Spleen (tissue), 11 donors: ENCODE measurements around the gene AXDND1. TPM values are rescaled to one million over a fixed set of nuclear protein-coding genes. Genes with fewer than 3 reads are reported as not detected.

Source experiments
- DNase-seq: peaks from one replicate; pipeline ENCODE4 v3.0.0-alpha.2; 2020
- H3K27ac ChIP-seq, 8 donors: fragments of 200-600 bp; sonication (generic) in 7 of 8; 1 replicate in 4 of 8; 2 replicates in 4 of 8; pipeline versions ENCODE4 v1.5.0 to v1.8.0; 2016 to 2021; ENCODE audit warnings: inconsistent platforms in 4 of 8, mild to moderate bottlenecking in 4 of 8, moderate library complexity in 1 of 8
- H3K27me3 ChIP-seq, 7 donors: fragments of 200-600 bp; sonication (generic) in 6 of 7; replicated peaks in 1 of 7; 1 replicate in 4 of 7; 2 replicates in 3 of 7; pipeline versions ENCODE4 v1.5.0 to v1.8.0; 2016 to 2021; ENCODE audit warnings: inconsistent platforms in 3 of 7, mild to moderate bottlenecking in 1 of 7
- H3K36me3 ChIP-seq, 6 donors: fragments of 200-600 bp; sonication (generic) in 5 of 6; 1 replicate in 4 of 6; 2 replicates in 2 of 6; pipeline versions ENCODE4 v1.5.0 to v1.8.0; 2016 to 2021; ENCODE audit warnings: inconsistent platforms in 2 of 6
- H3K4me1 ChIP-seq, 6 donors: fragments of 200-600 bp; sonication (generic) in 5 of 6; 1 replicate in 3 of 6; 2 replicates in 3 of 6; pipeline versions ENCODE4 v1.5.0 to v1.8.0; 2016 to 2021; ENCODE audit warnings: inconsistent platforms in 3 of 6
- H3K4me3 ChIP-seq, 8 donors: fragments of 200-600 bp; sonication (generic) in 7 of 8; 1 replicate in 4 of 8; 2 replicates in 4 of 8; pipeline versions ENCODE4 v1.5.0 to v1.8.0; 2016 to 2021; ENCODE audit warnings: inconsistent platforms in 4 of 8, mild to moderate bottlenecking in 4 of 8, moderate library complexity in 2 of 8
- H3K9me3 ChIP-seq, 8 donors: fragments of 200-600 bp; sonication (generic) in 7 of 8; 1 replicate in 4 of 8; 2 replicates in 4 of 8; pipeline versions ENCODE4 v1.5.0 to v1.8.0; 2016 to 2021; ENCODE audit warnings: inconsistent platforms in 4 of 8
- POLR2A ChIP-seq, 3 donors: fragments of 450-650 bp; IDR thresholded peaks; one replicate each; pipeline ENCODE4 v1.5.1; 2017; ENCODE audit warnings: antibody characterized with exemption in 3 of 3, mild to moderate bottlenecking in 1 of 3
- POLR2AphosphoS5 ChIP-seq, 3 donors: sonication (generic); formaldehyde crosslinking; IDR thresholded peaks; one replicate each; pipeline ENCODE4 v1.5.1; 2017; ENCODE audit warnings: antibody characterized with exemption in 3 of 3
- WGBS, 5 donors: extraction: QIAGEN DNeasy Blood & Tissue Kit in 3 of 5; methylation state at CpG; one replicate each; pipeline versions ENCODE4 v1.1.5 to v1.1.7; 2013 to 2018; 5-methylcytosine and 5-hydroxymethylcytosine counted together
- intact Hi-C: fragments of 100-400 bp; cut with DNase I; formaldehyde crosslinking; loops from one replicate; pipeline ENCODE4 v1.15.0; 2023; ENCODE audit warnings: low total_unique reads
- polyA plus RNA-seq, 3 donors: library from polyadenylated mRNA; stranded (reverse); fragments of 200-250 nt; gene quantifications; one replicate each; pipeline ENCODE4 v1.2.1, GENCODE V29; 2013
- total RNA-seq, 7 donors: library from RNA; depleted of rRNA in 3 of 7; stranded (reverse); fragments of >200 nt in 3 of 7; fragmentation: NEBNext Ultra II Directional in 4 of 7; extraction: Animal tissue kit (Norgen Biotek cat#: 25700) in 4 of 7; gene quantifications; one replicate each; pipeline versions ENCODE4 v1.1.0 to v1.2.1, GENCODE V29; 2016 to 2021
- TF ChIP-seq, protein P1 (sequence below), 11 experiments: fragments of 200-600 bp in 7 of 11; fragments of 450-650 bp in 4 of 11; sonication (generic) in 4 of 11; IDR thresholded peaks in 8 of 11; conservative IDR thresholded peaks in 3 of 11; 1 replicate in 7 of 11; 2 replicates in 4 of 11; pipeline versions ENCODE4 v1.4.0 to v1.8.0; 2016 to 2021; ENCODE audit warnings: antibody characterized with exemption in 11 of 11, inconsistent platforms in 4 of 11, mild to moderate bottlenecking in 1 of 11
- donor health status: healthy with polysubstance abuse.
- donor health status: DM: no; HTN: no; CAD: no; lungs with moderate emphysema.
- donor health status: DM: no; HTN: no; CAD: no.
- donor health status: Bipolar disorder and iron deficiency.
- donor health status: healthy.
- donor health status: DM: no; HTN: no; CAD: no.
- donor health status: DM: yes; HTN: yes; CAD: no.

Gene AXDND1
- total and polyA plus RNA-seq, 10 donors, result 0.19 to 0.66 (median 0.21) TPM; not detected in 6

DNA sequence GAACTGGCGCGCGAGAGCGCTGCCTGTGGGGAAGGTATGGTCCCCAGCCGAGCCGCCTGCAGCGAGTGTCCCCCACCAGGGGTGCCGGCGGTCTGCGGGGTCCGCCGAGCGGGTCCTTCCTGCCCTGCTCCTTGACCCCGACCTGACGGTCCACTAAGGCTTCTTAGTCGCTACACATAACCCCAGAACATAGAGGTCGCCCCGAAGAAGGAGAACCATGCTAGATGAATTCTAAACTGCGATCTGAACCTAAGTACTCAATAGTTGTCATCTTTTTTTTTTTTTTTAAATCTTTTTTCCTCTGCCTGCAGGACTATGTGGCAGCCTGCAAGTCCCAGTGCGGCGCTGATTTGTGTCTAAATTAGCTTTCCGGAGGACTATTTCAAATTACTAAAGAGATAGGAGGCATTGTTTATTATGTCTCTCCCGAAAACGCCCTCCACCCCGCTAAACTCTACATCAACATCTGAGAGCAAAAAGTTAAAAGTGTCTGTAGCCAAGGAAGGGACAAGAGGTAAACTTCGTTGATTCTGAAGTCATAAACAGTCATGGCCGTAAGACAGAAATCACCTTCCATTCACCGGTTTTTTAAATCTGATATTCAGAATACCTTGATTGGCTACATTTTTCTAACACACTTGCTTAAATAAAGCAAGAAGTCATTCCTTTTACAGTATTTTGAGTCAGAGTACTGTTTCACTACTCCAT, 476 bp downstream of the AXDND1 start:
- peaks cover 3 to 20% (median 12%) of the 10 kb centered on the region in 6 donors for H3K4me1 ChIP-seq
- H3K27ac ChIP-seq, result peak overlapping the region; percentile 76 to 98 (median 95)
- TF ChIP-seq POLR2A (IDR thresholded peaks at IDR 0.05), result no peak
- no peak for TF ChIP-seq POLR2AphosphoS5 (IDR thresholded peaks at IDR 0.05)
- TF ChIP-seq, protein P1, sequence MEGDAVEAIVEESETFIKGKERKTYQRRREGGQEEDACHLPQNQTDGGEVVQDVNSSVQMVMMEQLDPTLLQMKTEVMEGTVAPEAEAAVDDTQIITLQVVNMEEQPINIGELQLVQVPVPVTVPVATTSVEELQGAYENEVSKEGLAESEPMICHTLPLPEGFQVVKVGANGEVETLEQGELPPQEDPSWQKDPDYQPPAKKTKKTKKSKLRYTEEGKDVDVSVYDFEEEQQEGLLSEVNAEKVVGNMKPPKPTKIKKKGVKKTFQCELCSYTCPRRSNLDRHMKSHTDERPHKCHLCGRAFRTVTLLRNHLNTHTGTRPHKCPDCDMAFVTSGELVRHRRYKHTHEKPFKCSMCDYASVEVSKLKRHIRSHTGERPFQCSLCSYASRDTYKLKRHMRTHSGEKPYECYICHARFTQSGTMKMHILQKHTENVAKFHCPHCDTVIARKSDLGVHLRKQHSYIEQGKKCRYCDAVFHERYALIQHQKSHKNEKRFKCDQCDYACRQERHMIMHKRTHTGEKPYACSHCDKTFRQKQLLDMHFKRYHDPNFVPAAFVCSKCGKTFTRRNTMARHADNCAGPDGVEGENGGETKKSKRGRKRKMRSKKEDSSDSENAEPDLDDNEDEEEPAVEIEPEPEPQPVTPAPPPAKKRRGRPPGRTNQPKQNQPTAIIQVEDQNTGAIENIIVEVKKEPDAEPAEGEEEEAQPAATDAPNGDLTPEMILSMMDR (IDR thresholded peaks at IDR 0.05 in 8 of 11, conservative IDR thresholded peaks at IDR 0.05 in 3 of 11), result peak in 4 of 11 experiments; percentile 0 to 18 (median 6)
- WGBS, 5 donors, result 3 to 7% (median 3%) methylated on average over 24 to 28 of the region's 28 CpGs
- H3K4me3 ChIP-seq, result peak overlapping the region; percentile 22 to 91 (median 74)
- intact Hi-C loops, result loop anchor here (2.0 to 5.0 kb wide), 2 partner anchors 74 to 283 kb away; partner anchors contain the start of genes SOAT1 and TOR3A
- no peaks in the 10 kb centered on the region for H3K27me3 ChIP-seq
- H3K36me3 ChIP-seq, result no peaks in the 10 kb centered on the region
- no peaks in the 10 kb centered on the region for H3K9me3 ChIP-seq
- no peak for DNase-seq

DNA sequence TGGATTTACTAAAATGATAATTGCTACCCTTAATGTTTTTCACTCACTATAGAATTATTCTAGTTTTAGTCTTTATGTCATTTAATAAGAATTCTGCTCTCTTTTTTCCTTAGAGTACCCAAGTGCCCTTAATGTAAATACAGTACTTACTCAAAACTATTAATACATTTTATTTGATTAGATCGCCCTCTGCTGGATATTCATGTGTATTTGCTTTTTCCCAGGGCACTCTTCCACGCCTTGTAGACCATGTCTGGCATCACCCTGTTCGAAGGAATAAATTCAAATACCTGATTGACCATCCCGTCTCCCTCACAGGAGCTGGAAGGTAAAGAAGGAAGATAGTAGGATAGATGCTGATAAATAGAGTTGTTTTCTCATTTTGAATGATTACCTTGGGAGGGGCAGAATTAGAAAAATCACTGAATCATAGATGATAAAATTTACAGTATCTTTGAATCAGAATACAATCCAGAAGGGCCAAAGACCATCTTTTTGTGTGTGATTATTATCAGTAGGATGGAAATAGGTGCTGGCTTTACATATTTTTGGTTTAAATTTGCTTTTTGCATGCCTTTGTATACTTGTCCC, 4.1 kb downstream of the AXDND1 start:
- no peak for DNase-seq
- 4 to 14% (median 5%) methylated on average over 4 of the region's 4 CpGs for WGBS, 5 donors
- intact Hi-C loops, result loop anchor here (5.0 to 10.0 kb wide), 3 partner anchors 78 to 835 kb away; partner anchors contain the start of gene SOAT1
- Histone ChIP-seq H3K27me3 (no peaks in the 10 kb centered on the region), H3K36me3 (no peaks in the 10 kb centered on the region), H3K27ac (no peak overlapping the region), H3K4me1 (peaks cover 3 to 18% (median 11%) of the 10 kb centered on the region in 6 donors), H3K4me3 (no peak overlapping the region), H3K9me3 (no peaks in the 10 kb centered on the region)
- TF ChIP-seq, protein P1 (IDR thresholded peaks at IDR 0.05 in 8 of 11, conservative IDR thresholded peaks at IDR 0.05 in 3 of 11), result peak; percentile 62 to 93 (median 79)
- TF ChIP-seq POLR2A (IDR thresholded peaks at IDR 0.05) (no peak), POLR2AphosphoS5 (IDR thresholded peaks at IDR 0.05) (no peak)

DNA sequence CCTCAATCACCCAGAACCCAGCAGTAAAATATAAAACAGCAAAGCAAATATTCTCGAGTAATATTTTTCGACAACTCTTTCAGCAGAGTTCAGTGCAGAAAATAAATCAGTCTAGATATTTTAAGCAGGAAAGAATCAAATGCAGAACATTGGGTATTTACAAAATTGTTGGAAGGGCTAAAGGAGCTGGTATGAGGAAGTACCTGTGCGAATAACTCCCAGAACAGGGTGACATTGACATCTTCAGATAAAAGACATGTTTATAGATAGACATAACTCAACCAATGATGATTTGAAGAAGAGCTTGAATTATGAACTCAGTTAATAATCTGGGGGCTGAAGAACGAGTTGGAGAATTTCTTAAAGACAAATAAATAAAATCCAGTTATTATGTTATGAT, 6.4 kb downstream of the AXDND1 start:
- H3K27ac ChIP-seq, result no peak overlapping the region
- peaks cover 0 to 6% (median 0%) of the 10 kb centered on the region in 6 donors for H3K4me1 ChIP-seq
- no peaks in the 10 kb centered on the region for H3K36me3 ChIP-seq
- intact Hi-C loops, result loop anchor here (10.0 kb wide), 2 partner anchors 257 to 837 kb away; no protein-coding TSS in a partner anchor
- WGBS, 5 donors, result 75 to 91% (median 83%) methylated on average over 4 of the region's 4 CpGs
- TF ChIP-seq POLR2A (IDR thresholded peaks at IDR 0.05) (no peak), POLR2AphosphoS5 (IDR thresholded peaks at IDR 0.05) (no peak)
- TF ChIP-seq, protein P1 (IDR thresholded peaks at IDR 0.05 in 8 of 11, conservative IDR thresholded peaks at IDR 0.05 in 3 of 11), result no peak
- no peaks in the 10 kb centered on the region for H3K27me3 ChIP-seq
- no peaks in the 10 kb centered on the region for H3K9me3 ChIP-seq
- DNase-seq, result no peak
- H3K4me3 ChIP-seq, result no peak overlapping the region

DNA sequence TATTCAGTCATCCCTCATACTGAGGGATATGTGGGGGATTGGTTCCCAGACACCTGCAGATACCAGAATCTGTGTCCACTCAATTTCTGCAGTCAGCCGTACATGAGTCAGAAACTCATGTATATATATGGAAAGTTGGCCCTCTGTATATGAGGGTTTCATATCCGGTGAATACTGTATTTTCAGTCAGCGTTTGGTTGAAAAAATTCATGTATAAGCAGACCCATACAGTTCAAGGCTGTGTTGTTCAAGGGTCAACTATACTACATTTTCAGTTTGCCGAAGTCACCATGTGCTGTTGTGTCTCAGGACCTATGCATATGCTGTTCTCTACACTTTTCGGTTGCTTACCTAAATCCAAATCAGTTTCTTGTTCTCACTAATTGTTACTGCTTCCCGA, 10.5 kb downstream of the AXDND1 start:
- Histone ChIP-seq H3K36me3 (no peaks in the 10 kb centered on the region), H3K4me3 (no peak overlapping the region), H3K27ac (no peak overlapping the region), H3K4me1 (no peaks in the 10 kb centered on the region), H3K9me3 (no peaks in the 10 kb centered on the region), H3K27me3 (no peaks in the 10 kb centered on the region)
- DNase-seq, result no peak
- WGBS, 5 donors, result 86 to 92% (median 91%) methylated on average over 6 of the region's 6 CpGs
- TF ChIP-seq POLR2AphosphoS5 (IDR thresholded peaks at IDR 0.05) (no peak), POLR2A (IDR thresholded peaks at IDR 0.05) (no peak)
- TF ChIP-seq, protein P1 (IDR thresholded peaks at IDR 0.05 in 8 of 11, conservative IDR thresholded peaks at IDR 0.05 in 3 of 11), result no peak
- intact Hi-C loops, result loop anchor here (10.0 kb wide), 2 partner anchors 261 to 841 kb away; no protein-coding TSS in a partner anchor
